ENCODE results near the gene DUOX2. TPM values are rescaled to one million over a fixed set of nuclear protein-coding genes. Genes with fewer than 3 reads are reported as not detected.

Gene DUOX2
- total RNA-seq, 1 experiment from 2014 or later: 0.30 TPM

- POLR2A ChIA-PET: no interaction called here
- Mint-ChIP-seq H3K27ac (ENCODE audit: low read depth, unreplicated experiment) (no peak overlapping the region), H3K27me3 (ENCODE audit: insufficient read depth, unreplicated experiment) (peaks cover 19% of the 10 kb centered on the region), H3K9me3 (ENCODE audit: unreplicated experiment) (no peaks in the 10 kb centered on the region), H3K4me3 (ENCODE audit: unreplicated experiment) (no peak overlapping the region), H3K4me1 (ENCODE audit: insufficient read depth, unreplicated experiment) (peaks cover 9% of the 10 kb centered on the region), H3K36me3 (ENCODE audit: insufficient read depth, unreplicated experiment) (no peaks in the 10 kb centered on the region)
- intact Hi-C loops (cut with micrococcal nuclease): loop anchor here (5.0 kb wide), 1 partner anchor 152 kb away; no protein-coding TSS in a partner anchor
- CTCF ChIA-PET: interaction anchor here (0.6 to 4.2 kb wide), 26 partner anchors 8 to 266 kb away, joined by 3 to 43 read pairs (median 4); partner anchors contain the start of genes DUOX1 and DUOXA1
- DNase-seq (ENCODE audit: unreplicated experiment): no peak
- no TSS peak for BruUV-seq (replicated peaks)
- no peak for TF ChIP-seq CTCF (IDR thresholded peaks at IDR 0.05; ENCODE audit: unreplicated experiment)
These were observed 5.0 kb upstream of the DUOX2 start for GRCh38 chr15:45118996-45119395.

DNA sequence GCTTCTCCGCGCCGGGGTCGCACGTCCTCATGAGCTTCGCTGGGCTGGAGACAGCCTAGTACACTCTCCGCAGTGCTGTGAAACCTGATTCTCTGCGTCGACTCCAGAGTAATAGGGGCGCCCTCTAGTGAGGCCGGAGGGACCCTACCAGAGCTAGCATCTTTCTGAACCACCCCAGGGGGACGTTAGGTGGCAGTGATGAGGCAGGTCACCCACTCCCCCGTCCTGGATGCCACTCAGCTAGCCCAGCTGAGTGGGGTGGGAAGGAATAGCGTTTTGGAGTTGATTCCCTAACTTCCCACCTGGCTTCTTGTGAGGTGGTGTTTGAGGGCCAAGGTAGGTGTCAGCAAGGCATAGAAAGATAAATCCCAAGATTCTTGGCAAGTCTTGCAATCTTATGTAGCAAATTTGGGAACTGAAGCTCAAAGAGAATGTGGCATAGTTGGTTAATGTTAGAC lies 4.2 kb upstream of the DUOX2 start:
- Mint-ChIP-seq H3K4me1 (ENCODE audit: insufficient read depth, unreplicated experiment) (peaks cover 12% of the 10 kb centered on the region), H3K27me3 (ENCODE audit: insufficient read depth, unreplicated experiment) (peaks cover 27% of the 10 kb centered on the region), H3K27ac (ENCODE audit: low read depth, unreplicated experiment) (no peak overlapping the region), H3K9me3 (ENCODE audit: unreplicated experiment) (no peaks in the 10 kb centered on the region), H3K36me3 (ENCODE audit: insufficient read depth, unreplicated experiment) (no peaks in the 10 kb centered on the region), H3K4me3 (ENCODE audit: unreplicated experiment) (no peak overlapping the region)
- intact Hi-C loops (cut with micrococcal nuclease): loop anchor here (5.0 kb wide), 1 partner anchor 151 kb away; no protein-coding TSS in a partner anchor
- peak; percentile 89 for DNase-seq (ENCODE audit: unreplicated experiment)
- BruUV-seq (replicated peaks): no TSS peak
- POLR2A ChIA-PET: interaction anchor here (0.8 to 1.0 kb wide), 4 partner anchors 9 to 284 kb away, joined by 3 read pairs; a partner anchor contains a TSS
- TF ChIP-seq CTCF (IDR thresholded peaks at IDR 0.05; ENCODE audit: unreplicated experiment): peak; percentile 96
- CTCF ChIA-PET: interaction anchor here (0.6 to 4.2 kb wide), 47 partner anchors 9 to 394 kb away, joined by 3 to 43 read pairs (median 4); partner anchors contain the start of genes DUOX1 and DUOXA1

DNA sequence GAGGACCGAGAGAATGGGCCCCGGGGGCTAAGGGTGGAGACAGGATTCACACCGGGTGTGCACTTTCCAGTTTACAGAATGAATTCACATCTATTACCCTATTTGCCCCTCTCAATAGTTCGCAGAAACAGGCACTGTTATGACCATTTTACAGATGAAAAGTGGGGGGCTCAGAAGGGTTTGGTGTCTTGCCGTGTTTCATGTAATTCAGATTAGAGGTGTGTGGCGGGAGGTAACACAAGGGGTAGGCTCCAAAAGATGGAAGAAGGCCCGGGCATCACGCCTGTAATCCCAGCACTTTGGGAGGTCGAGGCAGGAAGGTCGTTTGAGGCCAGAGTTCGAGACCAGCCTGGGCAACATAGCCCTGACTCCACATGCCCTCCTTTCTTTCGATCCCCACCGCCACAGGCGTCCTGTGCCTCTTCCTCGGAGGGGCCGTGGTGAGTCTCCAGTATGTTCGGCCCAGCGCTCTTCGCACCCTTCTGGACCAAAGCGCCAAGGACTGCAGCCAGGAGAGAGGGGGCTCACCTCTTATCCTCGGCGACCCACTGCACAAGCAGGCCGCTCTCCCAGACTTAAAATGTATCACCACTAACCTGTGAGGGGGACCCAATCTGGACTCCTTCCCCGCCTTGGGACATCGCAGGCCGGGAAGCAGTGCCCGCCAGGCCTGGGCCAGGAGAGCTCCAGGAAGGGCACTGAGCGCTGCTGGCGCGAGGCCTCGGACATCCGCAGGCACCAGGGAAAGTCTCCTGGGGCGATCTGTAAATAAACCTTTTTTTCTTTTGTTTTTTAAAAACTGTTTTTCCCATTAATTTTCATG lies 3.5 kb upstream of the DUOX2 start:
- Mint-ChIP-seq H3K27me3 (ENCODE audit: insufficient read depth, unreplicated experiment) (peaks cover 34% of the 10 kb centered on the region), H3K9me3 (ENCODE audit: unreplicated experiment) (no peaks in the 10 kb centered on the region), H3K4me1 (ENCODE audit: insufficient read depth, unreplicated experiment) (peaks cover 12% of the 10 kb centered on the region), H3K4me3 (ENCODE audit: unreplicated experiment) (no peak overlapping the region), H3K27ac (ENCODE audit: low read depth, unreplicated experiment) (no peak overlapping the region), H3K36me3 (ENCODE audit: insufficient read depth, unreplicated experiment) (no peaks in the 10 kb centered on the region)
- ChIA-PET POLR2A (interaction anchor here (0.8 to 1.0 kb wide), 4 partner anchors 9 to 284 kb away, joined by 3 read pairs; a partner anchor contains a TSS), CTCF (interaction anchor here (0.6 to 4.2 kb wide), 39 partner anchors 9 to 284 kb away, joined by 3 to 43 read pairs (median 4); partner anchors contain the start of genes DUOX1 and DUOXA1)
- intact Hi-C loops (cut with micrococcal nuclease): loop anchor here (5.0 kb wide), 1 partner anchor 150 kb away; no protein-coding TSS in a partner anchor
- BruUV-seq (replicated peaks): no TSS peak
- no peak for TF ChIP-seq CTCF (IDR thresholded peaks at IDR 0.05; ENCODE audit: unreplicated experiment)
- no peak for DNase-seq (ENCODE audit: unreplicated experiment)
